ENCODE results near the gene SPSB1. TPM values are rescaled to one million over a fixed set of nuclear protein-coding genes. Genes with fewer than 3 reads are reported as not detected.

Gene SPSB1
- total RNA-seq, 1 experiment from 2014 or later, result 4.3 TPM

DNA sequence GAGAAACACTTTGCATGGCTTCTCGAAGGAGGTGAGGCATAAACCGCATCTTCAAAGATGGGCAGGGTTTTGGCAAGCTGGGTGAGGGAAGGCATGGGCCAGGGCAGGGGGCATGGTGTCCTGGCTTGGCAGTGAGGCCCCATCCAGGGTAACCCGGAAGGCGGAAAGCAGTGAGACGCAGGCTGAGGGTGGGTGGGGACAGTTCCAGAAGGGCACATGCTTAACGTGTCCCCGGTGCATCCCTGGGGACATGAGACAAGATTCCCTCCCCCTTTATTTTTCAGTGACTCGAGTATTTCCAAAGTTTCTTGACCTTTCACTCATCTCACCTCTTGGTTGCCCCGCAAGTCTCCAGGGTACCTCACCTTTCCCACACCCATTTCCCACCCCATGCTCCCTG lies 123.8 kb downstream of the SPSB1 start:
- H3K27ac Mint-ChIP-seq, result no peak overlapping the region

More for the DNA sequence above, 123.8 kb downstream of the SPSB1 start:
- Mint-ChIP-seq H3K27me3 (ENCODE audit: low read depth) (no peaks in the 10 kb centered on the region), H3K36me3 (no peaks in the 10 kb centered on the region), H3K9me3 (no peaks in the 10 kb centered on the region), H3K4me1 (peaks cover 8% of the 10 kb centered on the region), H3K4me3 (no peak overlapping the region)
- TF ChIP-seq, protein P1, sequence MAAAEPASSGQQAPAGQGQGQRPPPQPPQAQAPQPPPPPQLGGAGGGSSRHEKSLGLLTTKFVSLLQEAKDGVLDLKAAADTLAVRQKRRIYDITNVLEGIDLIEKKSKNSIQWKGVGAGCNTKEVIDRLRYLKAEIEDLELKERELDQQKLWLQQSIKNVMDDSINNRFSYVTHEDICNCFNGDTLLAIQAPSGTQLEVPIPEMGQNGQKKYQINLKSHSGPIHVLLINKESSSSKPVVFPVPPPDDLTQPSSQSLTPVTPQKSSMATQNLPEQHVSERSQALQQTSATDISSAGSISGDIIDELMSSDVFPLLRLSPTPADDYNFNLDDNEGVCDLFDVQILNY (CRISPR knock-in tag; IDR thresholded peaks at IDR 0.05), result no peak
- TF ChIP-seq ZNF416 (CRISPR knock-in tag; IDR thresholded peaks at IDR 0.05), result no peak
- no peak for TF ChIP-seq NR3C1 (CRISPR knock-in tag; conservative IDR thresholded peaks at IDR 0.05; ENCODE audit: low read depth)
- TF ChIP-seq, protein P2, sequence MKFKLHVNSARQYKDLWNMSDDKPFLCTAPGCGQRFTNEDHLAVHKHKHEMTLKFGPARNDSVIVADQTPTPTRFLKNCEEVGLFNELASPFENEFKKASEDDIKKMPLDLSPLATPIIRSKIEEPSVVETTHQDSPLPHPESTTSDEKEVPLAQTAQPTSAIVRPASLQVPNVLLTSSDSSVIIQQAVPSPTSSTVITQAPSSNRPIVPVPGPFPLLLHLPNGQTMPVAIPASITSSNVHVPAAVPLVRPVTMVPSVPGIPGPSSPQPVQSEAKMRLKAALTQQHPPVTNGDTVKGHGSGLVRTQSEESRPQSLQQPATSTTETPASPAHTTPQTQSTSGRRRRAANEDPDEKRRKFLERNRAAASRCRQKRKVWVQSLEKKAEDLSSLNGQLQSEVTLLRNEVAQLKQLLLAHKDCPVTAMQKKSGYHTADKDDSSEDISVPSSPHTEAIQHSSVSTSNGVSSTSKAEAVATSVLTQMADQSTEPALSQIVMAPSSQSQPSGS (CRISPR knock-in tag; IDR thresholded peaks at IDR 0.05; ENCODE audit: borderline replicate concordance, low read depth), result no peak
- no peak for TF ChIP-seq SMAD4 (CRISPR knock-in tag; IDR thresholded peaks at IDR 0.05)
- TF ChIP-seq, protein P3, sequence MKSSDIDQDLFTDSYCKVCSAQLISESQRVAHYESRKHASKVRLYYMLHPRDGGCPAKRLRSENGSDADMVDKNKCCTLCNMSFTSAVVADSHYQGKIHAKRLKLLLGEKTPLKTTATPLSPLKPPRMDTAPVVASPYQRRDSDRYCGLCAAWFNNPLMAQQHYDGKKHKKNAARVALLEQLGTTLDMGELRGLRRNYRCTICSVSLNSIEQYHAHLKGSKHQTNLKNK (CRISPR knock-in tag; IDR thresholded peaks at IDR 0.05), result no peak
- TF ChIP-seq, protein P4, sequence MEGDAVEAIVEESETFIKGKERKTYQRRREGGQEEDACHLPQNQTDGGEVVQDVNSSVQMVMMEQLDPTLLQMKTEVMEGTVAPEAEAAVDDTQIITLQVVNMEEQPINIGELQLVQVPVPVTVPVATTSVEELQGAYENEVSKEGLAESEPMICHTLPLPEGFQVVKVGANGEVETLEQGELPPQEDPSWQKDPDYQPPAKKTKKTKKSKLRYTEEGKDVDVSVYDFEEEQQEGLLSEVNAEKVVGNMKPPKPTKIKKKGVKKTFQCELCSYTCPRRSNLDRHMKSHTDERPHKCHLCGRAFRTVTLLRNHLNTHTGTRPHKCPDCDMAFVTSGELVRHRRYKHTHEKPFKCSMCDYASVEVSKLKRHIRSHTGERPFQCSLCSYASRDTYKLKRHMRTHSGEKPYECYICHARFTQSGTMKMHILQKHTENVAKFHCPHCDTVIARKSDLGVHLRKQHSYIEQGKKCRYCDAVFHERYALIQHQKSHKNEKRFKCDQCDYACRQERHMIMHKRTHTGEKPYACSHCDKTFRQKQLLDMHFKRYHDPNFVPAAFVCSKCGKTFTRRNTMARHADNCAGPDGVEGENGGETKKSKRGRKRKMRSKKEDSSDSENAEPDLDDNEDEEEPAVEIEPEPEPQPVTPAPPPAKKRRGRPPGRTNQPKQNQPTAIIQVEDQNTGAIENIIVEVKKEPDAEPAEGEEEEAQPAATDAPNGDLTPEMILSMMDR (IDR thresholded peaks at IDR 0.05), result no peak
- TF ChIP-seq NR1H2 (CRISPR knock-in tag; IDR thresholded peaks at IDR 0.05), result no peak
- TF ChIP-seq, protein P5, sequence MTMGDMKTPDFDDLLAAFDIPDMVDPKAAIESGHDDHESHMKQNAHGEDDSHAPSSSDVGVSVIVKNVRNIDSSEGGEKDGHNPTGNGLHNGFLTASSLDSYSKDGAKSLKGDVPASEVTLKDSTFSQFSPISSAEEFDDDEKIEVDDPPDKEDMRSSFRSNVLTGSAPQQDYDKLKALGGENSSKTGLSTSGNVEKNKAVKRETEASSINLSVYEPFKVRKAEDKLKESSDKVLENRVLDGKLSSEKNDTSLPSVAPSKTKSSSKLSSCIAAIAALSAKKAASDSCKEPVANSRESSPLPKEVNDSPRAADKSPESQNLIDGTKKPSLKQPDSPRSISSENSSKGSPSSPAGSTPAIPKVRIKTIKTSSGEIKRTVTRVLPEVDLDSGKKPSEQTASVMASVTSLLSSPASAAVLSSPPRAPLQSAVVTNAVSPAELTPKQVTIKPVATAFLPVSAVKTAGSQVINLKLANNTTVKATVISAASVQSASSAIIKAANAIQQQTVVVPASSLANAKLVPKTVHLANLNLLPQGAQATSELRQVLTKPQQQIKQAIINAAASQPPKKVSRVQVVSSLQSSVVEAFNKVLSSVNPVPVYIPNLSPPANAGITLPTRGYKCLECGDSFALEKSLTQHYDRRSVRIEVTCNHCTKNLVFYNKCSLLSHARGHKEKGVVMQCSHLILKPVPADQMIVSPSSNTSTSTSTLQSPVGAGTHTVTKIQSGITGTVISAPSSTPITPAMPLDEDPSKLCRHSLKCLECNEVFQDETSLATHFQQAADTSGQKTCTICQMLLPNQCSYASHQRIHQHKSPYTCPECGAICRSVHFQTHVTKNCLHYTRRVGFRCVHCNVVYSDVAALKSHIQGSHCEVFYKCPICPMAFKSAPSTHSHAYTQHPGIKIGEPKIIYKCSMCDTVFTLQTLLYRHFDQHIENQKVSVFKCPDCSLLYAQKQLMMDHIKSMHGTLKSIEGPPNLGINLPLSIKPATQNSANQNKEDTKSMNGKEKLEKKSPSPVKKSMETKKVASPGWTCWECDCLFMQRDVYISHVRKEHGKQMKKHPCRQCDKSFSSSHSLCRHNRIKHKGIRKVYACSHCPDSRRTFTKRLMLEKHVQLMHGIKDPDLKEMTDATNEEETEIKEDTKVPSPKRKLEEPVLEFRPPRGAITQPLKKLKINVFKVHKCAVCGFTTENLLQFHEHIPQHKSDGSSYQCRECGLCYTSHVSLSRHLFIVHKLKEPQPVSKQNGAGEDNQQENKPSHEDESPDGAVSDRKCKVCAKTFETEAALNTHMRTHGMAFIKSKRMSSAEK (CRISPR knock-in tag; IDR thresholded peaks at IDR 0.05; ENCODE audit: borderline replicate concordance), result no peak
- TF ChIP-seq TP53 (CRISPR knock-in tag; IDR thresholded peaks at IDR 0.05), result no peak
- TF ChIP-seq, protein P6, sequence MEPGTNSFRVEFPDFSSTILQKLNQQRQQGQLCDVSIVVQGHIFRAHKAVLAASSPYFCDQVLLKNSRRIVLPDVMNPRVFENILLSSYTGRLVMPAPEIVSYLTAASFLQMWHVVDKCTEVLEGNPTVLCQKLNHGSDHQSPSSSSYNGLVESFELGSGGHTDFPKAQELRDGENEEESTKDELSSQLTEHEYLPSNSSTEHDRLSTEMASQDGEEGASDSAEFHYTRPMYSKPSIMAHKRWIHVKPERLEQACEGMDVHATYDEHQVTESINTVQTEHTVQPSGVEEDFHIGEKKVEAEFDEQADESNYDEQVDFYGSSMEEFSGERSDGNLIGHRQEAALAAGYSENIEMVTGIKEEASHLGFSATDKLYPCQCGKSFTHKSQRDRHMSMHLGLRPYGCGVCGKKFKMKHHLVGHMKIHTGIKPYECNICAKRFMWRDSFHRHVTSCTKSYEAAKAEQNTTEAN (CRISPR knock-in tag; IDR thresholded peaks at IDR 0.05), result no peak
- TF ChIP-seq GABPB1 (CRISPR knock-in tag; IDR thresholded peaks at IDR 0.05), result no peak
- TF ChIP-seq, protein P7, sequence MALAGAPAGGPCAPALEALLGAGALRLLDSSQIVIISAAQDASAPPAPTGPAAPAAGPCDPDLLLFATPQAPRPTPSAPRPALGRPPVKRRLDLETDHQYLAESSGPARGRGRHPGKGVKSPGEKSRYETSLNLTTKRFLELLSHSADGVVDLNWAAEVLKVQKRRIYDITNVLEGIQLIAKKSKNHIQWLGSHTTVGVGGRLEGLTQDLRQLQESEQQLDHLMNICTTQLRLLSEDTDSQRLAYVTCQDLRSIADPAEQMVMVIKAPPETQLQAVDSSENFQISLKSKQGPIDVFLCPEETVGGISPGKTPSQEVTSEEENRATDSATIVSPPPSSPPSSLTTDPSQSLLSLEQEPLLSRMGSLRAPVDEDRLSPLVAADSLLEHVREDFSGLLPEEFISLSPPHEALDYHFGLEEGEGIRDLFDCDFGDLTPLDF (CRISPR knock-in tag; IDR thresholded peaks at IDR 0.05), result no peak
- TF ChIP-seq, protein P8, sequence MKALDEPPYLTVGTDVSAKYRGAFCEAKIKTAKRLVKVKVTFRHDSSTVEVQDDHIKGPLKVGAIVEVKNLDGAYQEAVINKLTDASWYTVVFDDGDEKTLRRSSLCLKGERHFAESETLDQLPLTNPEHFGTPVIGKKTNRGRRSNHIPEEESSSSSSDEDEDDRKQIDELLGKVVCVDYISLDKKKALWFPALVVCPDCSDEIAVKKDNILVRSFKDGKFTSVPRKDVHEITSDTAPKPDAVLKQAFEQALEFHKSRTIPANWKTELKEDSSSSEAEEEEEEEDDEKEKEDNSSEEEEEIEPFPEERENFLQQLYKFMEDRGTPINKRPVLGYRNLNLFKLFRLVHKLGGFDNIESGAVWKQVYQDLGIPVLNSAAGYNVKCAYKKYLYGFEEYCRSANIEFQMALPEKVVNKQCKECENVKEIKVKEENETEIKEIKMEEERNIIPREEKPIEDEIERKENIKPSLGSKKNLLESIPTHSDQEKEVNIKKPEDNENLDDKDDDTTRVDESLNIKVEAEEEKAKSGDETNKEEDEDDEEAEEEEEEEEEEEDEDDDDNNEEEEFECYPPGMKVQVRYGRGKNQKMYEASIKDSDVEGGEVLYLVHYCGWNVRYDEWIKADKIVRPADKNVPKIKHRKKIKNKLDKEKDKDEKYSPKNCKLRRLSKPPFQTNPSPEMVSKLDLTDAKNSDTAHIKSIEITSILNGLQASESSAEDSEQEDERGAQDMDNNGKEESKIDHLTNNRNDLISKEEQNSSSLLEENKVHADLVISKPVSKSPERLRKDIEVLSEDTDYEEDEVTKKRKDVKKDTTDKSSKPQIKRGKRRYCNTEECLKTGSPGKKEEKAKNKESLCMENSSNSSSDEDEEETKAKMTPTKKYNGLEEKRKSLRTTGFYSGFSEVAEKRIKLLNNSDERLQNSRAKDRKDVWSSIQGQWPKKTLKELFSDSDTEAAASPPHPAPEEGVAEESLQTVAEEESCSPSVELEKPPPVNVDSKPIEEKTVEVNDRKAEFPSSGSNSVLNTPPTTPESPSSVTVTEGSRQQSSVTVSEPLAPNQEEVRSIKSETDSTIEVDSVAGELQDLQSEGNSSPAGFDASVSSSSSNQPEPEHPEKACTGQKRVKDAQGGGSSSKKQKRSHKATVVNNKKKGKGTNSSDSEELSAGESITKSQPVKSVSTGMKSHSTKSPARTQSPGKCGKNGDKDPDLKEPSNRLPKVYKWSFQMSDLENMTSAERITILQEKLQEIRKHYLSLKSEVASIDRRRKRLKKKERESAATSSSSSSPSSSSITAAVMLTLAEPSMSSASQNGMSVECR (CRISPR knock-in tag; IDR thresholded peaks at IDR 0.05; ENCODE audit: borderline replicate concordance), result no peak
- TF ChIP-seq NR2C2 (CRISPR knock-in tag; IDR thresholded peaks at IDR 0.05), result no peak
- TF ChIP-seq TEAD4 (CRISPR knock-in tag; IDR thresholded peaks at IDR 0.05), result no peak
- CTCF ChIA-PET, result interaction anchor here (0.6 kb wide), 1 partner anchor 375 kb away, joined by 4 read pairs; no protein-coding TSS in a partner anchor
- DNase-seq (ENCODE audit: low spot score), result no peak
- POLR2A ChIA-PET, result no interaction called here
- ATAC-seq, result no peak
